Heart left ventricle (tissue), 16 donors: Measurements from ENCODE around the gene MAK. TPM values are rescaled to one million over a fixed set of nuclear protein-coding genes. Genes with fewer than 3 reads are reported as not detected.

ENCODE experiments used
- ATAC-seq, 4 donors: fragments of 200-7000 bp; cut with Tn5 transposase; one replicate each; pipeline ENCODE4 v1.9.1; 2020 to 2022; ENCODE audit warnings: moderate library complexity in 4 of 4, mild to moderate bottlenecking in 3 of 4, moderate number of reproducible peaks in 1 of 4
- DNase-seq, 5 donors: peaks; one replicate each; pipeline ENCODE4 v3.0.0-alpha.2; 2020
- H3K27ac ChIP-seq, 12 donors: fragments of 200-600 bp; sonication (generic) in 4 of 12; one replicate each; pipeline versions ENCODE4 v1.5.0 to v1.8.0; 2016 to 2022; ENCODE audit warnings: mild to moderate bottlenecking in 2 of 12
- H3K27me3 ChIP-seq, 9 donors: fragments of 200-600 bp; sonication (generic) in 2 of 9; one replicate each; pipeline versions ENCODE4 v1.5.1 to v1.8.0; 2016 to 2022; ENCODE audit warnings: mild to moderate bottlenecking in 3 of 9
- H3K36me3 ChIP-seq, 9 donors: fragments of 200-600 bp; sonication (generic) in 2 of 9; one replicate each; pipeline versions ENCODE4 v1.5.0 to v1.8.0; 2018 to 2022; ENCODE audit warnings: mild to moderate bottlenecking in 2 of 9
- H3K4me1 ChIP-seq, 12 donors: fragments of 200-600 bp; sonication (generic) in 4 of 12; one replicate each; pipeline versions ENCODE4 v1.5.0 to v1.8.0; 2016 to 2022; ENCODE audit warnings: mild to moderate bottlenecking in 3 of 12
- H3K4me3 ChIP-seq, 12 donors: fragments of 200-600 bp; sonication (generic) in 4 of 12; one replicate each; pipeline versions ENCODE4 v1.5.0 to v1.8.0; 2017 to 2022; ENCODE audit warnings: mild to moderate bottlenecking in 9 of 12, moderate library complexity in 4 of 12
- H3K9me3 ChIP-seq, 12 donors: fragments of 200-600 bp; sonication (generic) in 4 of 12; one replicate each; pipeline versions ENCODE4 v1.5.0 to v1.8.0; 2016 to 2022; ENCODE audit warnings: mild to moderate bottlenecking in 1 of 12
- POLR2A ChIP-seq, 2 donors: fragments of 450-650 bp; IDR thresholded peaks; one replicate each; pipeline ENCODE4 v1.6.1; 2017; ENCODE audit warnings: antibody characterized with exemption in 2 of 2, mild to moderate bottlenecking in 2 of 2, moderate library complexity in 2 of 2
- WGBS, 4 donors: extraction: QIAGEN DNeasy Blood & Tissue Kit in 2 of 4; methylation state at CpG; one replicate each; pipeline versions ENCODE4 v1.1.5 to v1.1.7; 2013 to 2018; 5-methylcytosine and 5-hydroxymethylcytosine counted together
- intact Hi-C, 10 donors: fragments of 100-400 bp; cut with DNase I; formaldehyde crosslinking; loops; one replicate each; pipeline versions ENCODE4 v1.11.1 to v1.14.2; 2022
- polyA plus RNA-seq, 2 donors: library from polyadenylated mRNA; stranded (reverse); fragments of 200-250 nt; gene quantifications; one replicate each; pipeline ENCODE4 v1.2.3, GENCODE V29; 2013
- total RNA-seq, 9 donors: library from RNA; depleted of rRNA in 2 of 9; stranded (reverse); fragments of >200 nt in 2 of 9; fragmentation: NEBNext Ultra II Directional in 3 of 9; extraction: Animal tissue kit (Norgen Biotek cat#: 25700) in 3 of 9; gene quantifications; one replicate each; pipeline versions ENCODE4 v1.1.0 to v1.2.4, GENCODE V29; 2016 to 2023
- TF ChIP-seq, protein P1 (sequence below), 12 donors: fragments of 200-600 bp; sonication (generic) in 4 of 12; IDR thresholded peaks; one replicate each; pipeline versions ENCODE4 v1.5.0 to v1.8.0; 2018 to 2022; ENCODE audit warnings: antibody characterized with exemption in 12 of 12, mild to moderate bottlenecking in 5 of 12
- donor health status: ischemic (EF 13 %, LVEDD 7.1; RV severe dilation, severe dysfunction).
- donor health status: healthy with polysubstance abuse.
- donor health status: DM: no; HTN: yes; CAD: no.
- donor health status: DM: no; HTN: no; CAD: no.
- donor health status: ischemic (EF 25% LVEDD 6.9; RV normal size, moderate dysfunction).
- donor health status: ischemic (EF 25% LVEDD 5.7; RV mildly dilated, moderate dysfunction).
- donor health status: healthy.
- donor health status: DM: yes; HTN: yes; CAD: no.
- donor health status: ischemic (EF 35%, LVEDD 5.7; RV mildly dilated, moderate dysfunction).
- donor health status: nonischemic (EF 11% LVEDD 7.7; RV severe dilation, severe dysfunction).
- donor health status: DM: yes; HTN: yes; CAD: no.
- donor health status: PGD.
- donor health status: ischemic (EF 29% LVEDD 5.4; RV normal size, mild dysfunction).
- donor health status: nonischemic (EF 23%, LVEDD 6.1; RV moderate dilation, normal function).

MAK gene
- total and polyA plus RNA-seq, 11 donors = 0.04 to 0.36 (median 0.15) TPM; not detected in 5

DNA sequence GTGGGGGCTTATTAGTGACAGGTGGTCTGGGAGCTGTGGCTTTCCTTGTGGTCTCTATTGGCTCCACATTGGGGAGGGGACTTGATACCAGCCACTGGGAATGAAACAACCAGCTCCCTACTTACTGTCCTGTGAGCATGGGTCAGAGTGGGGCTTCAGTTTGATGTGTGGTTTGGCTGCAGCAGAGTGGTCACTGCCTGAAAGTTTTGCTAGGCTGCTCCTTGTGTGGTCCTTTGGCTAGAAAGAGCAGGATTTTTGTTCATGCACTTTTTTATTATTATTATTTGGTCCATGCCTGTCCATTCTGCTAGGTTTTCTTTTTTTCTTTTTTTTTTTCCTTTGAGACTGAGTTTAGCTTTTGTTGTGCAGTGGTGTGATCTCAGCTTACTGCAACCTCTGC is 98.3 kb downstream of the MAK start:
- intact Hi-C loops = loop anchor here in 1 of 10 donors (10.0 kb wide), 1 partner anchor 45 kb away; the partner anchor contains the start of genes C6orf52 and PAK1IP1
- Histone ChIP-seq H3K27ac (no peak overlapping the region), H3K36me3 (peaks cover 0 to 16% (median 0%) of the 10 kb centered on the region in 9 donors), H3K27me3 (no peaks in the 10 kb centered on the region), H3K4me3 (no peak overlapping the region), H3K9me3 (no peaks in the 10 kb centered on the region), H3K4me1 (no peaks in the 10 kb centered on the region)
- TF ChIP-seq POLR2A (IDR thresholded peaks at IDR 0.05) = no peak
- TF ChIP-seq, protein P1, sequence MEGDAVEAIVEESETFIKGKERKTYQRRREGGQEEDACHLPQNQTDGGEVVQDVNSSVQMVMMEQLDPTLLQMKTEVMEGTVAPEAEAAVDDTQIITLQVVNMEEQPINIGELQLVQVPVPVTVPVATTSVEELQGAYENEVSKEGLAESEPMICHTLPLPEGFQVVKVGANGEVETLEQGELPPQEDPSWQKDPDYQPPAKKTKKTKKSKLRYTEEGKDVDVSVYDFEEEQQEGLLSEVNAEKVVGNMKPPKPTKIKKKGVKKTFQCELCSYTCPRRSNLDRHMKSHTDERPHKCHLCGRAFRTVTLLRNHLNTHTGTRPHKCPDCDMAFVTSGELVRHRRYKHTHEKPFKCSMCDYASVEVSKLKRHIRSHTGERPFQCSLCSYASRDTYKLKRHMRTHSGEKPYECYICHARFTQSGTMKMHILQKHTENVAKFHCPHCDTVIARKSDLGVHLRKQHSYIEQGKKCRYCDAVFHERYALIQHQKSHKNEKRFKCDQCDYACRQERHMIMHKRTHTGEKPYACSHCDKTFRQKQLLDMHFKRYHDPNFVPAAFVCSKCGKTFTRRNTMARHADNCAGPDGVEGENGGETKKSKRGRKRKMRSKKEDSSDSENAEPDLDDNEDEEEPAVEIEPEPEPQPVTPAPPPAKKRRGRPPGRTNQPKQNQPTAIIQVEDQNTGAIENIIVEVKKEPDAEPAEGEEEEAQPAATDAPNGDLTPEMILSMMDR (IDR thresholded peaks at IDR 0.05) = no peak
- DNase-seq = no peak
- ATAC-seq = no peak

DNA sequence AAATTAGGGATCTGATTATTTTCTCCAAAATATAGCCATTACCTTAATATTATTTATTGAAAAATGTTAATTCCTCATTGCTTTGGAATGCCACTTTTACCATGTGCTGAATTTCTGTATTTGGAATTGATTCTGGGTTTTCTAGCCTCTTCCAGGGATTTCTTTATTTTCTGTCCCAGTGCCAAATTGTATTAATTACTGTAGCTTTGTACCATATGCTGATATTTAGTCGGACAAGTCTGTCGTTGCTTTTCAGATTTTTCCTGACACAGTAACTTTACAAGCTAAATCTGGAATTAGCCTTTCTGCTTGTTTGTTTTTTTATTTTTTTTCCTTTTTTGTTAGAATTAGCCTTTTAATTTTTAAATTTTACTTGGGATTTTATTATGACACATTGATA is 101.6 kb downstream of the MAK start:
- TF ChIP-seq POLR2A (IDR thresholded peaks at IDR 0.05) = no peak
- TF ChIP-seq, protein P1 (IDR thresholded peaks at IDR 0.05) = no peak
- no peaks in the 10 kb centered on the region for H3K9me3 ChIP-seq
- H3K27me3 ChIP-seq = no peaks in the 10 kb centered on the region
- H3K36me3 ChIP-seq = peaks cover 0 to 31% (median 20%) of the 10 kb centered on the region in 9 donors
- ATAC-seq = no peak
- no peaks in the 10 kb centered on the region for H3K4me1 ChIP-seq
- no peak overlapping the region for H3K4me3 ChIP-seq
- WGBS, 4 donors = 89 to 94% (median 90%) methylated on average over 2 of the region's 2 CpGs
- H3K27ac ChIP-seq = no peak overlapping the region
- DNase-seq = no peak
- intact Hi-C loops = no loop called here

DNA sequence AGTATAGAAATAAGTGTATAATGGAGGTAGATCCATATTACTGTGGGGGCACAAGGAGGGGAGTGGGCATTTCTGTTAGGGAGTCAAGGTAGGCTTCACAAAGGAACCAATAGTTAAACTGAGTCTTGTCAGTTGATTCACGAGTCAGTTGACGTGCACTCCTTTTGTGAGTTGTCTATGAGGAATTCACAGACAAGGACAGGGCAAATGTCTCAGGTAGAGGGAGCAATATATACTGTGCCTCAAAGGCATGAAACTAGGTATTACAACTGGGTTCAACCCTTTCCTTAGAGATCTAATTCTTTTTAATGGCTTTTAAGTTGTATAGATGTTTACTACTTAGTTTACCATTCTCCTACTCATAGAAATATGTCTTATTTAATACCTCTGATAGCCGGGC is 104.5 kb downstream of the MAK start:
- no peak overlapping the region for H3K27ac ChIP-seq
- WGBS, 4 donors = 93 to 98% (median 95%) methylated on average over 3 of the region's 3 CpGs
- no peaks in the 10 kb centered on the region for H3K9me3 ChIP-seq
- H3K4me1 ChIP-seq = peaks cover 0 to 11% (median 6%) of the 10 kb centered on the region in 12 donors
- intact Hi-C loops = no loop called here
- H3K36me3 ChIP-seq = peaks cover 0 to 55% (median 46%) of the 10 kb centered on the region in 9 donors
- TF ChIP-seq, protein P1 (IDR thresholded peaks at IDR 0.05) = no peak
- TF ChIP-seq POLR2A (IDR thresholded peaks at IDR 0.05) = no peak
- DNase-seq (no peak), ATAC-seq (no peak)
- H3K4me3 ChIP-seq = no peak overlapping the region
- no peaks in the 10 kb centered on the region for H3K27me3 ChIP-seq

DNA sequence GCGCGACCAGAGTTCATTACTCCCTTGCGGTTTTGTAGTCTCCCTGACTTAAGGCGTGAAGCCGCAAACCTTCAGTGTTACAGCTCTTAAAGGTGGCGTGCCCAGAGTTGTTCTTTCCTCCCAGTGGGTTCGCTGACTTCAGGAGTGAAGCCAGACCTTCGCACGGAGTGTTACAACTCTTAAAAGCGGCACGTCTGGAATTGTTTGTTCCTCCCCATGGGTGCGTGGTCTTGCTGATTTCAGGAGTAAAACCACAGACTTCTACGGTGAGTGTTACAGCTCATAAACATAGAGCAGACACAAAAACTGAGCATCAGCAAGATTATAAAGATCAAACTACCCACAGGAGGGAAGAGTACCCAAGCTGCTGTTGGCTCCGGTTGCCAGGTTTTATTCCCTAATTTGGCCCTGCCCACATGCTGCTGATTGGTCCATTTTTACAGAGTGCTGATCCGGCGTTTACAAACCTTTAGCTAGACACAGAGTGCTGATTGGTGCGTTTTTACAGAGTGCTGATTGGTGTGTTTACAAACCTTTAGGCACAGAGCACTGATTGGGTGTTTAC is 105.1 kb downstream of the MAK start:
- intact Hi-C loops = no loop called here
- WGBS, 4 donors = 89 to 91% (median 90%) methylated on average over 17 of the region's 17 CpGs
- ATAC-seq = no peak
- Histone ChIP-seq H3K4me1 (peaks cover 0 to 11% (median 6%) of the 10 kb centered on the region in 12 donors), H3K36me3 (peaks cover 0 to 60% (median 52%) of the 10 kb centered on the region in 9 donors), H3K27ac (no peak overlapping the region), H3K4me3 (no peak overlapping the region), H3K27me3 (no peaks in the 10 kb centered on the region), H3K9me3 (no peaks in the 10 kb centered on the region)
- TF ChIP-seq, protein P1 (IDR thresholded peaks at IDR 0.05) = no peak
- no peak for TF ChIP-seq POLR2A (IDR thresholded peaks at IDR 0.05)
- no peak for DNase-seq
